Spleen (tissue), 11 donors: ENCODE results near the gene ADD1. TPM values are rescaled to one million over a fixed set of nuclear protein-coding genes. Genes with fewer than 3 reads are reported as not detected.

Experiments used
- DNase-seq: peaks from one replicate; pipeline ENCODE4 v3.0.0-alpha.2; 2020
- H3K27ac ChIP-seq, 8 donors: fragments of 200-600 bp; sonication (generic) in 7 of 8; 1 replicate in 4 of 8; 2 replicates in 4 of 8; pipeline versions ENCODE4 v1.5.0 to v1.8.0; 2016 to 2021; ENCODE audit warnings: inconsistent platforms in 4 of 8, mild to moderate bottlenecking in 4 of 8, moderate library complexity in 1 of 8
- H3K27me3 ChIP-seq, 7 donors: fragments of 200-600 bp; sonication (generic) in 6 of 7; replicated peaks in 1 of 7; 1 replicate in 4 of 7; 2 replicates in 3 of 7; pipeline versions ENCODE4 v1.5.0 to v1.8.0; 2016 to 2021; ENCODE audit warnings: inconsistent platforms in 3 of 7, mild to moderate bottlenecking in 1 of 7
- H3K36me3 ChIP-seq, 6 donors: fragments of 200-600 bp; sonication (generic) in 5 of 6; 1 replicate in 4 of 6; 2 replicates in 2 of 6; pipeline versions ENCODE4 v1.5.0 to v1.8.0; 2016 to 2021; ENCODE audit warnings: inconsistent platforms in 2 of 6
- H3K4me1 ChIP-seq, 6 donors: fragments of 200-600 bp; sonication (generic) in 5 of 6; 1 replicate in 3 of 6; 2 replicates in 3 of 6; pipeline versions ENCODE4 v1.5.0 to v1.8.0; 2016 to 2021; ENCODE audit warnings: inconsistent platforms in 3 of 6
- H3K4me3 ChIP-seq, 8 donors: fragments of 200-600 bp; sonication (generic) in 7 of 8; 1 replicate in 4 of 8; 2 replicates in 4 of 8; pipeline versions ENCODE4 v1.5.0 to v1.8.0; 2016 to 2021; ENCODE audit warnings: inconsistent platforms in 4 of 8, mild to moderate bottlenecking in 4 of 8, moderate library complexity in 2 of 8
- H3K9me3 ChIP-seq, 8 donors: fragments of 200-600 bp; sonication (generic) in 7 of 8; 1 replicate in 4 of 8; 2 replicates in 4 of 8; pipeline versions ENCODE4 v1.5.0 to v1.8.0; 2016 to 2021; ENCODE audit warnings: inconsistent platforms in 4 of 8
- POLR2A ChIP-seq, 3 donors: fragments of 450-650 bp; IDR thresholded peaks; one replicate each; pipeline ENCODE4 v1.5.1; 2017; ENCODE audit warnings: antibody characterized with exemption in 3 of 3, mild to moderate bottlenecking in 1 of 3
- POLR2AphosphoS5 ChIP-seq, 3 donors: sonication (generic); formaldehyde crosslinking; IDR thresholded peaks; one replicate each; pipeline ENCODE4 v1.5.1; 2017; ENCODE audit warnings: antibody characterized with exemption in 3 of 3
- WGBS, 5 donors: extraction: QIAGEN DNeasy Blood & Tissue Kit in 3 of 5; methylation state at CpG; one replicate each; pipeline versions ENCODE4 v1.1.5 to v1.1.7; 2013 to 2018; 5-methylcytosine and 5-hydroxymethylcytosine counted together
- intact Hi-C: fragments of 100-400 bp; cut with DNase I; formaldehyde crosslinking; loops from one replicate; pipeline ENCODE4 v1.15.0; 2023; ENCODE audit warnings: low total_unique reads
- polyA plus RNA-seq, 3 donors: library from polyadenylated mRNA; stranded (reverse); fragments of 200-250 nt; gene quantifications; one replicate each; pipeline ENCODE4 v1.2.1, GENCODE V29; 2013
- total RNA-seq, 7 donors: library from RNA; depleted of rRNA in 3 of 7; stranded (reverse); fragments of >200 nt in 3 of 7; fragmentation: NEBNext Ultra II Directional in 4 of 7; extraction: Animal tissue kit (Norgen Biotek cat#: 25700) in 4 of 7; gene quantifications; one replicate each; pipeline versions ENCODE4 v1.1.0 to v1.2.1, GENCODE V29; 2016 to 2021
- TF ChIP-seq, protein P1 (sequence below), 11 experiments: fragments of 200-600 bp in 7 of 11; fragments of 450-650 bp in 4 of 11; sonication (generic) in 4 of 11; IDR thresholded peaks in 8 of 11; conservative IDR thresholded peaks in 3 of 11; 1 replicate in 7 of 11; 2 replicates in 4 of 11; pipeline versions ENCODE4 v1.4.0 to v1.8.0; 2016 to 2021; ENCODE audit warnings: antibody characterized with exemption in 11 of 11, inconsistent platforms in 4 of 11, mild to moderate bottlenecking in 1 of 11
- donor health status: healthy with polysubstance abuse.
- donor health status: DM: no; HTN: no; CAD: no; lungs with moderate emphysema.
- donor health status: DM: no; HTN: no; CAD: no.
- donor health status: Bipolar disorder and iron deficiency.
- donor health status: healthy.
- donor health status: DM: no; HTN: no; CAD: no.
- donor health status: DM: yes; HTN: yes; CAD: no.

Gene ADD1
- total and polyA plus RNA-seq, 10 donors, result 175 to 348 (median 265) TPM

DNA sequence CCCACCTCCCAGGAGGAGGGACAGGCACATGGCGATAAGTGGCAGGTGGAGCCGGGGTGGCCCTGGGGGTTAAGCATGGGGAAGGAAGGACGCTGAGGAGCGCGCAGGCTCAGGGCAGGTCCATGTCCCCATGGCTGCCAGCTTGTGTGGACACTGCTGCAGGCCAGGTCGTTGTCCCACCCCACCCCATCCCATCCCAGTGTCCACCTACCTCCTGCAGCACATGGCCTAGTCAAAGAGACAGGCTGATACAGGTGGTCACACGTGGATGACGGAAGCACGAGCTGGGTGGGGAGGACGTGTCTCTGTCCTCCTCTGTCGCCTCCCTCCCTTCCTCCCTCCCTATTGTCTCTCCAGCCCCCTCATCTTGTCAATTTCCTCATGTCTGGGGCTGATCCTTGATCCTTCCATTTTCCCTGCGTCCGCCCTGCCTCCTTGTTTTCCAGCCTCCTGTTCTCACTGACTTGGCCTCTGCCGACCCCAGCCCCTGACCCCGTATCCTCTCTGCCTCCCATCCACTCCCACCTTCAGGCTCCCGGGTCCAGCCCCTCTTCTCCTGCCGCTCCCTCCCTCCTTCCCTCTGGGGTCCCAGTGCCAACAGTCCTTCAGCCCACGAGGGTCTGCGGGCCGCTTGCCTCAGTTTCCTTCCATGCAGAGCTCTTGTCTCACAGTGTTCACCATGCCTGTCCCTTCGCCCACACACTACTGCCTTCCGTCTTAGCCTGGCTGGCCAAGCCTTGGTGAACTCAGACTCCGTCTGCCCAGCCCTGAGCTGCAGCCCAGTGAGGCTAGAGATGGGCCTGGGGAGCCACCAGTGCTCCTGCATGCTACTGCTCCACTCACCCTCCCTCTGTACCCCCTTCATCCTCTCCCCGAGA lies 15.5 kb upstream of the ADD1 start:
- peaks cover 0 to 100% (median 93%) of the 10 kb centered on the region in 6 donors for H3K36me3 ChIP-seq
- H3K4me3 ChIP-seq, result no peak overlapping the region
- 77 to 86% (median 78%) methylated on average over 22 to 24 of the region's 24 CpGs for WGBS, 5 donors

DNA sequence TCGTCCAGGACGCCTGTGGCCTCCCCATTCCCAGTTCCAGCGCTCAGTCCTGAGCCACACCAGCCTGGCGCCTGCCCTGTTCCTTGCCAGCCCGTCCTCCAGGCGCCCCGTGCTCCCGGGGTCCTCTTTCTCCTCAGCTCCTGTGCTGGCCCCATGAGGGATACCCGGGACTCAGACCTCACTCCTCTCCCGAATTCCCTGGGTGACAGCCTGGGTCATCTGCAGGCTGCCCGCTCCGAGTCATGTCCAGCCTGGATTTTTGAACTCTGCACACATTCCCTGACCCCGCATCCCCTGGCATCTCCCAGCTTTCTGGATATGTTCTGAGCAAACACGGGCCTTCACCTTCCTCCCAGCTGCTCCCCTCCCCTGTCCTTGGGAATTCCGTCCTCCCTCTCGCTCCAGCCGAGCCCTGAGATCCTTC lies 14.9 kb upstream of the ADD1 start:
- peak; percentile 72 for DNase-seq

More for the DNA sequence above, 15.5 kb upstream of the ADD1 start:
- H3K27me3 ChIP-seq, result no peaks in the 10 kb centered on the region
- TF ChIP-seq POLR2A (IDR thresholded peaks at IDR 0.05) (no peak), POLR2AphosphoS5 (IDR thresholded peaks at IDR 0.05) (peak in 2 of 3 donors; percentile 2 to 4)
- TF ChIP-seq, protein P1, sequence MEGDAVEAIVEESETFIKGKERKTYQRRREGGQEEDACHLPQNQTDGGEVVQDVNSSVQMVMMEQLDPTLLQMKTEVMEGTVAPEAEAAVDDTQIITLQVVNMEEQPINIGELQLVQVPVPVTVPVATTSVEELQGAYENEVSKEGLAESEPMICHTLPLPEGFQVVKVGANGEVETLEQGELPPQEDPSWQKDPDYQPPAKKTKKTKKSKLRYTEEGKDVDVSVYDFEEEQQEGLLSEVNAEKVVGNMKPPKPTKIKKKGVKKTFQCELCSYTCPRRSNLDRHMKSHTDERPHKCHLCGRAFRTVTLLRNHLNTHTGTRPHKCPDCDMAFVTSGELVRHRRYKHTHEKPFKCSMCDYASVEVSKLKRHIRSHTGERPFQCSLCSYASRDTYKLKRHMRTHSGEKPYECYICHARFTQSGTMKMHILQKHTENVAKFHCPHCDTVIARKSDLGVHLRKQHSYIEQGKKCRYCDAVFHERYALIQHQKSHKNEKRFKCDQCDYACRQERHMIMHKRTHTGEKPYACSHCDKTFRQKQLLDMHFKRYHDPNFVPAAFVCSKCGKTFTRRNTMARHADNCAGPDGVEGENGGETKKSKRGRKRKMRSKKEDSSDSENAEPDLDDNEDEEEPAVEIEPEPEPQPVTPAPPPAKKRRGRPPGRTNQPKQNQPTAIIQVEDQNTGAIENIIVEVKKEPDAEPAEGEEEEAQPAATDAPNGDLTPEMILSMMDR (IDR thresholded peaks at IDR 0.05 in 8 of 11, conservative IDR thresholded peaks at IDR 0.05 in 3 of 11), result no peak
- intact Hi-C loops, result no loop called here
- peak overlapping the region in 2 of 8 donors; percentile 86 to 93 for H3K27ac ChIP-seq
- peak; percentile 71 for DNase-seq
- H3K9me3 ChIP-seq, result no peaks in the 10 kb centered on the region
- H3K4me1 ChIP-seq, result peaks cover 2 to 91% (median 56%) of the 10 kb centered on the region in 6 donors

DNA sequence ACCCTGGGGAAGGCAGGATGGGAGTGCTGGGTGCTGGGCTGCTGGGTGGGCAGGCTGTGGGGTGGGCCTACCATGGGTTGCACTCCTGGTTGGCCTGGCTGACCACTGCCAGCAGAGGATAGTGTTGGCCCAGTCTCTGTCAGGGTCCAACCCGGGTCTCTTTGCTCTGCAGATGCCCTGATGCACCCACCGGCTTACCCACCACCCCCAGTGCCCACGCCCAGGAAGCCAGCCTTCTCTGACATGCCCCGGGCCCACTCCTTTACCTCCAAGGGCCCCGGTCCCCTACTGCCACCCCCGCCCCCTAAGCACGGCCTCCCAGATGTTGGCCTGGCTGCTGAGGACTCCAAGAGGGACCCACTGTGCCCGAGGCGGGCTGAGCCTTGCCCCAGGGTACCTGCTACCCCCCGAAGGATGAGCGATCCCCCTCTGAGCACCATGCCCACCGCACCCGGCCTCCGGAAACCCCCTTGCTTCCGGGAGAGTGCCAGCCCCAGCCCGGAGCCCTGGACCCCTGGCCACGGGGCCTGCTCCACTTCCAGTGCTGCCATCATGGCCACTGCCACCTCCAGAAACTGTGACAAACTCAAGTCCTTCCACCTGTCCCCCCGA lies 14.2 kb upstream of the ADD1 start:
- Histone ChIP-seq H3K36me3 (peaks cover 0 to 100% (median 93%) of the 10 kb centered on the region in 6 donors), H3K9me3 (no peaks in the 10 kb centered on the region), H3K4me3 (no peak overlapping the region), H3K4me1 (peaks cover 12 to 91% (median 57%) of the 10 kb centered on the region in 6 donors), H3K27me3 (no peaks in the 10 kb centered on the region), H3K27ac (peak overlapping the region in 3 of 8 donors; percentile 86 to 93 (median 87))
- WGBS, 5 donors, result 87 to 94% (median 88%) methylated on average over 7 to 18 of the region's 18 CpGs
- TF ChIP-seq POLR2AphosphoS5 (IDR thresholded peaks at IDR 0.05), result no peak
- TF ChIP-seq POLR2A (IDR thresholded peaks at IDR 0.05), result no peak
- TF ChIP-seq, protein P1 (IDR thresholded peaks at IDR 0.05 in 8 of 11, conservative IDR thresholded peaks at IDR 0.05 in 3 of 11), result no peak
- intact Hi-C loops, result no loop called here
- DNase-seq, result peak; percentile 72

More for the DNA sequence above, 14.9 kb upstream of the ADD1 start:
- WGBS, 5 donors, result 80 to 90% (median 85%) methylated on average over 17 of the region's 17 CpGs
- intact Hi-C loops, result no loop called here
- Histone ChIP-seq H3K4me1 (peaks cover 8 to 91% (median 56%) of the 10 kb centered on the region in 6 donors), H3K4me3 (no peak overlapping the region), H3K27me3 (no peaks in the 10 kb centered on the region), H3K27ac (peak overlapping the region in 2 of 8 donors; percentile 86 to 93), H3K36me3 (peaks cover 0 to 100% (median 92%) of the 10 kb centered on the region in 6 donors), H3K9me3 (no peaks in the 10 kb centered on the region)
- TF ChIP-seq, protein P1 (IDR thresholded peaks at IDR 0.05 in 8 of 11, conservative IDR thresholded peaks at IDR 0.05 in 3 of 11), result no peak
- TF ChIP-seq POLR2AphosphoS5 (IDR thresholded peaks at IDR 0.05) (peak in 1 of 3 donors; percentile 44), POLR2A (IDR thresholded peaks at IDR 0.05) (no peak)
